H1 (cell line): ENCODE measurements around the gene TRAIP. TPM values are rescaled to one million over a fixed set of nuclear protein-coding genes. Genes with fewer than 3 reads are reported as not detected.

Experiments
- CTCF ChIA-PET: fragments of 300-600 bp; sonication (Branson Sonifier 250); formaldehyde crosslinking; loops from one replicate; lab custom pipeline; 2021; ENCODE audit not compliant: partially characterized antibody; lab: Charles Lee
- POLR2A ChIA-PET: fragments of 300-600 bp; sonication (Branson Sonifier 250); formaldehyde crosslinking; loops from one replicate; lab custom pipeline; 2021; ENCODE audit warnings: inconsistent platforms; ENCODE audit not compliant: partially characterized antibody; lab: Charles Lee
- DNase-seq, 2 experiments: peaks; one replicate each; pipeline versions ENCODE4 v3.0.0 to v3.0.0-alpha.2; 2010 to 2022; ENCODE audit warnings: low spot score in 2 of 2, low read depth in 1 of 2, mixed read lengths in 1 of 2
- FAIRE-seq: peaks from 2 replicates; lab custom pipeline; 2011; peaks lifted over from hg19 to GRCh38; lab: Jason Lieb, UNC
- H2AFZ ChIP-seq: 2 replicates; pipeline ENCODE4 v1.8.1; 2012; ENCODE audit warnings: low read length, inconsistent platforms
- H2AK5ac ChIP-seq: 2 replicates; pipeline ENCODE4 v1.6.1; 2013; ENCODE audit warnings: low read depth, low read length
- H2BK120ac ChIP-seq: replicated peaks from 2 replicates; pipeline ENCODE3; 2013; ENCODE audit warnings: low read depth, low read length, inconsistent platforms
- H2BK12ac ChIP-seq: 2 replicates; pipeline ENCODE4 v1.6.1; 2013; ENCODE audit warnings: low read depth, low read length
- H2BK15ac ChIP-seq: 2 replicates; pipeline ENCODE4 v1.6.1; 2013; ENCODE audit warnings: low read length
- H2BK20ac ChIP-seq: 2 replicates; pipeline ENCODE4 v1.6.1; 2013; ENCODE audit warnings: low read length
- H2BK5ac ChIP-seq: 2 replicates; pipeline ENCODE4 v1.6.1; 2013; ENCODE audit warnings: low read depth, low read length
- H3K14ac ChIP-seq: 2 replicates; pipeline ENCODE4 v1.6.1; 2013; ENCODE audit warnings: inconsistent platforms; ENCODE audit not compliant: insufficient read length
- H3K18ac ChIP-seq: 2 replicates; pipeline ENCODE4 v1.6.1; 2013; ENCODE audit warnings: low read length; ENCODE audit errors: extremely low read depth
- H3K23ac ChIP-seq: 2 replicates; pipeline ENCODE4 v1.6.1; 2013; ENCODE audit warnings: inconsistent platforms; ENCODE audit not compliant: insufficient read length
- H3K23me2 ChIP-seq: 2 replicates; pipeline ENCODE4 v1.6.1; 2013; ENCODE audit warnings: low read depth, low read length
- H3K27ac ChIP-seq: 2 replicates; pipeline ENCODE4 v1.6.1; 2011; ENCODE audit warnings: low read depth, low read length, inconsistent platforms
- H3K27me3 ChIP-seq, 4 experiments: replicated peaks in 1 of 4; 1 replicate in 1 of 4; 2 replicates in 3 of 4; pipeline versions ENCODE4 v1.6.1 to v1.8.1; 2011 to 2013; ENCODE audit warnings: low read length in 3 of 4, mild to moderate bottlenecking in 3 of 4, inconsistent platforms in 2 of 4, mixed read lengths in 2 of 4, moderate library complexity in 1 of 4; ENCODE audit not compliant: control insufficient read depth in 3 of 4, insufficient read depth in 3 of 4; ENCODE audit errors: extremely low read depth in 1 of 4
- H3K36me3 ChIP-seq, 4 experiments: 2 replicates each; pipeline versions ENCODE4 v1.6.1 to v1.8.1; 2011 to 2013; ENCODE audit warnings: mild to moderate bottlenecking in 4 of 4, low read length in 3 of 4, moderate library complexity in 2 of 4, control low read depth in 1 of 4, inconsistent platforms in 1 of 4; ENCODE audit not compliant: insufficient read depth in 4 of 4, control insufficient read depth in 2 of 4
- H3K4ac ChIP-seq: replicated peaks from 2 replicates; pipeline ENCODE3; 2013; ENCODE audit warnings: low read length, low read depth, mixed read lengths, inconsistent platforms; ENCODE audit not compliant: insufficient read length
- H3K4me1 ChIP-seq, 4 experiments: replicated peaks in 1 of 4; 1 replicate in 1 of 4; 2 replicates in 3 of 4; pipeline versions ENCODE4 v1.6.1 to v1.8.1; 2011 to 2013; ENCODE audit warnings: low read length in 3 of 4, inconsistent platforms in 2 of 4, mixed read lengths in 1 of 4; ENCODE audit not compliant: insufficient read depth in 4 of 4, control insufficient read depth in 3 of 4
- H3K4me2 ChIP-seq, 2 experiments: 2 replicates each; pipeline versions ENCODE4 v1.6.1 to v1.8.1; 2011 to 2013; ENCODE audit warnings: low read depth in 2 of 2, low read length in 2 of 2, control low read depth in 1 of 2, inconsistent platforms in 1 of 2, mild to moderate bottlenecking in 1 of 2; ENCODE audit not compliant: insufficient read depth in 1 of 2
- H3K4me3 ChIP-seq, 4 experiments: fragments of 200-600, 300-600 bp in 1 of 4; sonication (generic), shearing (Covaris generic), sonication (Bioruptor Twin) in 1 of 4; 2 replicates each; pipeline versions ENCODE4 v1.5.1 to v1.8.1; 2011 to 2016; ENCODE audit warnings: low read length in 4 of 4, low read depth in 3 of 4, control low read depth in 2 of 4, inconsistent platforms in 2 of 4, mild to moderate bottlenecking in 2 of 4, mixed read lengths in 1 of 4, moderate library complexity in 1 of 4; ENCODE audit not compliant: insufficient read depth in 2 of 4; ENCODE audit errors: extremely low read depth in 1 of 4
- H3K56ac ChIP-seq: replicated peaks from 2 replicates; pipeline ENCODE3; 2013; ENCODE audit warnings: low read depth, mild to moderate bottlenecking, mixed read lengths, low read length, inconsistent platforms; ENCODE audit not compliant: insufficient read length
- H3K79me1 ChIP-seq: 2 replicates; pipeline ENCODE4 v1.6.1; 2013; ENCODE audit warnings: low read depth, low read length, control low read depth
- H3K79me2 ChIP-seq, 2 experiments: 2 replicates each; pipeline versions ENCODE4 v1.6.1 to v1.8.1; 2012 to 2013; ENCODE audit warnings: low read length in 2 of 2, mild to moderate bottlenecking in 2 of 2, inconsistent platforms in 1 of 2; ENCODE audit not compliant: insufficient read depth in 2 of 2, control insufficient read depth in 1 of 2
- H3K9ac ChIP-seq, 4 experiments: replicated peaks in 1 of 4; 1 replicate in 1 of 4; 2 replicates in 3 of 4; pipeline versions ENCODE4 v1.6.1 to v1.8.1; 2011 to 2013; ENCODE audit warnings: low read depth in 3 of 4, low read length in 3 of 4, control low read depth in 2 of 4, mild to moderate bottlenecking in 2 of 4, moderate library complexity in 2 of 4, inconsistent platforms in 1 of 4; ENCODE audit errors: extremely low read depth in 1 of 4
- H3K9me3 ChIP-seq, 2 experiments: 2 replicates each; pipeline versions ENCODE4 v1.6.1 to v1.8.1; 2012 to 2013; ENCODE audit warnings: mild to moderate bottlenecking in 2 of 2, moderate library complexity in 2 of 2, control low read depth in 1 of 2, inconsistent platforms in 1 of 2, low read depth in 1 of 2, low read length in 1 of 2, mixed read lengths in 1 of 2; ENCODE audit not compliant: insufficient read depth in 2 of 2
- H4K20me1 ChIP-seq, 2 experiments: replicated peaks in 1 of 2; 2 replicates each; pipeline versions ENCODE3 to v1.8.1; 2011 to 2013; ENCODE audit warnings: inconsistent platforms in 2 of 2, low read length in 2 of 2, mild to moderate bottlenecking in 1 of 2; ENCODE audit not compliant: insufficient read depth in 2 of 2, control insufficient read depth in 1 of 2
- H4K5ac ChIP-seq: 2 replicates; pipeline ENCODE4 v1.6.1; 2013; ENCODE audit warnings: low read length, low read depth, mixed read lengths, inconsistent platforms; ENCODE audit not compliant: insufficient read length
- H4K8ac ChIP-seq: 2 replicates; pipeline ENCODE4 v1.8.0; 2013; ENCODE audit warnings: mild to moderate bottlenecking, moderate library complexity, low read length, inconsistent platforms; ENCODE audit not compliant: insufficient read depth; ENCODE audit errors: extremely low read depth
- H4K91ac ChIP-seq: replicated peaks from 2 replicates; pipeline ENCODE3; 2013; ENCODE audit warnings: low read length, mixed read lengths, inconsistent platforms; ENCODE audit not compliant: insufficient read length
- POU5F1 ChIP-seq: IDR thresholded peaks from 2 replicates; pipeline ENCODE4 v1.6.1; 2011; ENCODE audit warnings: low read depth, mild to moderate bottlenecking, low read length, moderate library complexity
- RFX5 ChIP-seq: IDR thresholded peaks from 2 replicates; pipeline ENCODE4 v1.6.1; 2011; ENCODE audit warnings: low read depth, low read length, improper control_type of control experiment, borderline replicate concordance
- SAP30 ChIP-seq: fragments of 300-600 bp; sonication (generic); IDR thresholded peaks from 2 replicates; pipeline ENCODE4 v1.7.1; 2012; ENCODE audit warnings: low read length, moderate library complexity, mild to moderate bottlenecking, inconsistent platforms; ENCODE audit not compliant: insufficient read depth, insufficient replicate concordance
- TAF1 ChIP-seq: IDR thresholded peaks from 2 replicates; pipeline ENCODE4 v1.6.1; 2011; ENCODE audit warnings: mild to moderate bottlenecking, low read depth, low read length
- TAF7 ChIP-seq: optimal IDR thresholded peaks from 2 replicates; pipeline ENCODE3; 2011; ENCODE audit warnings: low read depth, mild to moderate bottlenecking, inconsistent platforms, low read length, moderate library complexity, borderline replicate concordance
- WGBS, 2 experiments: shearing (Covaris generic) in 1 of 2; methylation state at CpG; one replicate each; pipeline versions ENCODE4 v1.1.6 to v1.1.7; 2013 to 2015; ENCODE audit warnings: low lambda C conversion rate in 2 of 2, mixed read lengths in 2 of 2, inconsistent platforms in 1 of 2, low coverage in 1 of 2, missing lambda C conversion rate in 1 of 2; ENCODE audit not compliant: insufficient replicate concordance in 2 of 2, insufficient coverage in 1 of 2, insufficient read length in 1 of 2; ENCODE audit errors: extremely low coverage in 1 of 2, missing lambda C conversion rate in 1 of 2; 5-methylcytosine and 5-hydroxymethylcytosine counted together
- polyA plus RNA-seq, 7 experiments: library from polyadenylated mRNA; depleted of rRNA in 3 of 7; stranded (reverse) in 5 of 7; unstranded in 2 of 7; fragments of >200 nt in 5 of 7; fragments of 200-250 nt in 2 of 7; gene quantifications; 1 replicate in 5 of 7; 2 replicates in 1 of 7; 4 replicates in 1 of 7; pipeline versions ENCODE4 v1.2.1 to v1.2.3, GENCODE V29; 2011 to 2013; ENCODE audit warnings: missing spikeins in 2 of 7, mixed read lengths in 2 of 7
- total RNA-seq: library from RNA; stranded (reverse); fragmentation: NEBNext Ultra II Directional; extraction: Animal tissue kit (Norgen Biotek cat#: 25700); gene quantifications from 2 replicates; pipeline ENCODE4 v1.2.1, GENCODE V29; 2021
- TF ChIP-seq, protein P1 (sequence below): IDR thresholded peaks from 2 replicates; pipeline ENCODE4 v1.6.1; 2012; ENCODE audit warnings: inconsistent platforms
- TF ChIP-seq, protein P2 (sequence below): IDR thresholded peaks from 2 replicates; pipeline ENCODE4 v1.6.1; 2012; ENCODE audit warnings: inconsistent platforms

TRAIP gene
- total and polyA plus RNA-seq, 2 of the 8 experiments (the other 6 are each of a cell fraction or from before 2014, with no cell fraction given), result 27.7 to 28.1 TPM

DNA sequence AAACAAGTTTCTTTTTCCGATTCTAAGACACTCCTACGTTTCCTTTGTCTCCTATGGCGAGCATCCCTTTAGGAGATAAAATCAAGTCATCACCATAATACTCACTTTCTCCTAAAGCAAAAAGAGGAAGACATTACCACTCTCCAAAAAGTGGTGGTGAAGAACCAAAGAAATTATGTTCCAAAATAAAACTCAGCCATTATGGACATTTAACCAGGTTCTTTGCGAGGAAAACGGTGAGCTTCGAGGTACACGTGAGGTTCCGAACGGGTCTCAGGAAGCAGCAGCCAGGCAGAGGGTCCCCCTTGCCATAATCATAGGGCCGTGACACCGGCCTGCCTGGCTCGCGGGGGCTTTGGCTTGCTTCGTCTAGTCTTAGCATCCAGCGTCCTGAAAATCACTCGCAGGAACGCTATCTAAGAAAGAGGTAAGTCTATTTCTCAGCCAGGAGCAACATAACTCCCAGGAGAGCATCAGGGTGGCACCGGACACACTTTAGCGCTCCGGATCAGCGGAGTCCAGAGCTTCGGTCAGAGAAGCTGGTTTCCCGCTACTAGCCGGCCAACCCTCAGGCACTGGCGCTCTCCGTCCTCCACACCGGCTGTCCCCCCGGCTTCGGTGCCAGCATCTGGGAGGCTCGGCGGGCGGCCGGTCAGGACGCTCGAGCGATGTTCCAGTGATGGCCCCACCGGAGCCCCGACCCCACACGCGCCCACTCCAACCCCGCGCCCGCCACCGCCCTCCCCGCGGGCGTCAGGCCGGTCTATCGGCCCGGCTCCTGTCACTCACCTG, 70.6 kb downstream of the TRAIP start:
- Histone ChIP-seq H3K79me1 (peaks cover 8% of the 10 kb centered on the region; the same call in 1 of the 2 replicates), H4K91ac (no peak overlapping the region), H3K79me2 (peaks cover 0 to 41% of the 10 kb centered on the region in 2 experiments; a peak in 2 of 4 replicates), H3K36me3 (peaks cover 0 to 8% (median 3%) of the 10 kb centered on the region in 4 experiments; a peak in 5 of 8 replicates), H3K27me3 (peaks cover 0 to 2% (median 0%) of the 10 kb centered on the region in 4 experiments; a peak in 2 of 7 replicates), H3K4me3 (peak overlapping the region; percentile 75 to 95 (median 86)), H3K4me2 (peak overlapping the region; percentile 91 to 94), H2BK15ac (no peak overlapping the region), H3K9me3 (no peaks in the 10 kb centered on the region), H3K9ac (peak overlapping the region; percentile 75 to 95 (median 84)), H3K56ac (no peak overlapping the region), H4K5ac (no peak overlapping the region), H3K18ac (no peak overlapping the region), H3K4me1 (peaks cover 0 to 5% (median 2%) of the 10 kb centered on the region in 4 experiments; a peak in 2 of 7 replicates), H2BK120ac (no peak overlapping the region), H2BK5ac (no peak overlapping the region), H3K14ac (no peak overlapping the region), H2AK5ac (no peak overlapping the region), H2BK20ac (no peak overlapping the region), H3K27ac (peak overlapping the region; percentile 74), H2BK12ac (no peak overlapping the region), H3K23me2 (peaks cover 8% of the 10 kb centered on the region; the same call in 1 of the 2 replicates), H3K4ac (peak overlapping the region; percentile 44), H2AFZ (peak overlapping the region; percentile 64; the same call in 1 of the 2 replicates), H4K8ac (peak overlapping the region; percentile 79; the same call in 1 of the 2 replicates), H4K20me1 (peaks cover 0 to 6% of the 10 kb centered on the region in 2 experiments), H3K23ac (no peak overlapping the region)
- no peak for DNase-seq
- POLR2A ChIA-PET, result interaction anchor here (0.9 to 3.3 kb wide), 8 partner anchors 14 to 83 kb away, joined by 3 to 18 read pairs (median 4); partner anchors contain the start of genes AMIGO3 and GMPPB
- FAIRE-seq, result no peak
- 12% methylated on average over 27 of the region's 50 CpGs; no CpG with 5 or more reads in 1 of the 2 experiments for WGBS, 2 experiments
- TF ChIP-seq TAF1 (0 out of 2 replicates have a peak, but pooled peaks have one; percentile 7), POU5F1 (no peak), TAF7 (no peak), RFX5 (no peak), SAP30 (peak; percentile 43)
- TF ChIP-seq, protein P1, sequence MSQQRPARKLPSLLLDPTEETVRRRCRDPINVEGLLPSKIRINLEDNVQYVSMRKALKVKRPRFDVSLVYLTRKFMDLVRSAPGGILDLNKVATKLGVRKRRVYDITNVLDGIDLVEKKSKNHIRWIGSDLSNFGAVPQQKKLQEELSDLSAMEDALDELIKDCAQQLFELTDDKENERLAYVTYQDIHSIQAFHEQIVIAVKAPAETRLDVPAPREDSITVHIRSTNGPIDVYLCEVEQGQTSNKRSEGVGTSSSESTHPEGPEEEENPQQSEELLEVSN, result peak; percentile 51; the same call in 1 of the 2 replicates
- TF ChIP-seq, protein P2, sequence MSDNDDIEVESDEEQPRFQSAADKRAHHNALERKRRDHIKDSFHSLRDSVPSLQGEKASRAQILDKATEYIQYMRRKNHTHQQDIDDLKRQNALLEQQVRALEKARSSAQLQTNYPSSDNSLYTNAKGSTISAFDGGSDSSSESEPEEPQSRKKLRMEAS, result peak; percentile 72
- CTCF ChIA-PET, result interaction anchor here (0.5 to 3.6 kb wide), 6 partner anchors 9 to 110 kb away, joined by 3 to 20 read pairs (median 4); partner anchors contain the start of gene AMIGO3
